A204.1 (cell line): ENCODE data around the gene REV3L.
"Not testable (repeated sequence)": the region's sequence is repeated elsewhere in the genome, so short reads cannot be mapped to it uniquely, and the experiment has no call there.

Source experiments
- FAIRE-seq: peaks from 2 replicates; lab custom pipeline; 2012; peaks lifted over from hg19 to GRCh38; lab: Jason Lieb, UNC

REV3L gene

GRCh38 chr6:111482959-111483735 is at the start of gene REV3L:
Gene REV3L (minus strand): TSS chr6:111483218. CDS start chr6:111482888, 330 bp downstream.
- FAIRE-seq: no peak

GRCh38 chr6:111531185-111531584 is 48.2 kb upstream of the REV3L start:
- FAIRE-seq: no peak

GRCh38 chr6:111530667-111531066 is 47.6 kb upstream of the REV3L start:
- FAIRE-seq: no peak

- peak; percentile 14 for FAIRE-seq
Measured at GRCh38 chr6:111530218-111530617, 47.2 kb upstream of the REV3L start.

GRCh38 chr6:111527367-111527766 is 44.3 kb upstream of the REV3L start:
- FAIRE-seq: no peak

GRCh38 chr6:111524735-111525134 is 41.7 kb upstream of the REV3L start:
- FAIRE-seq: no peak

GRCh38 chr6:111524252-111524651 is 41.2 kb upstream of the REV3L start:
- FAIRE-seq: no peak

- no peak for FAIRE-seq
Measured at GRCh38 chr6:111523484-111524167, 40.6 kb upstream of the REV3L start.

- FAIRE-seq: no peak
Measured at GRCh38 chr6:111522393-111523020, 39.5 kb upstream of the REV3L start.

GRCh38 chr6:111521497-111522270 is 38.7 kb upstream of the REV3L start:
- no peak for FAIRE-seq

- no peak for FAIRE-seq
Measured at GRCh38 chr6:111520524-111520923, 37.5 kb upstream of the REV3L start.

- no peak for FAIRE-seq
Measured at GRCh38 chr6:111517965-111518364, 34.9 kb upstream of the REV3L start.

GRCh38 chr6:111515259-111515658 is 32.2 kb upstream of the REV3L start:
- no peak for FAIRE-seq

- not testable (repeated sequence) for FAIRE-seq
Measured at GRCh38 chr6:111514531-111514930, 31.5 kb upstream of the REV3L start.

GRCh38 chr6:111507219-111507618 is 24.2 kb upstream of the REV3L start:
- not testable (repeated sequence) for FAIRE-seq

- FAIRE-seq: not testable (repeated sequence)
Measured at GRCh38 chr6:111505498-111505897, 22.5 kb upstream of the REV3L start.

- FAIRE-seq: no peak
Measured at GRCh38 chr6:111503660-111504059, 20.6 kb upstream of the REV3L start.

- FAIRE-seq: no peak
Measured at GRCh38 chr6:111503194-111503593, 20.2 kb upstream of the REV3L start.

- FAIRE-seq: no peak
Measured at GRCh38 chr6:111502154-111502553, 19.1 kb upstream of the REV3L start.

- FAIRE-seq: no peak
Measured at GRCh38 chr6:111499269-111499793, 16.3 kb upstream of the REV3L start.

- FAIRE-seq: no peak
Measured at GRCh38 chr6:111494951-111495635, 12.1 kb upstream of the REV3L start.

GRCh38 chr6:111492499-111492898 is 9.5 kb upstream of the REV3L start:
- FAIRE-seq: no peak
